ENCODE data around the gene ARHGAP40. TPM values are rescaled to one million over a fixed set of nuclear protein-coding genes. Genes with fewer than 3 reads are reported as not detected.

The ARHGAP40 gene
- total and polyA plus RNA-seq, 2 donors (not counting 1 experiment from before 2014, with no cell fraction given) = not detected

DNA sequence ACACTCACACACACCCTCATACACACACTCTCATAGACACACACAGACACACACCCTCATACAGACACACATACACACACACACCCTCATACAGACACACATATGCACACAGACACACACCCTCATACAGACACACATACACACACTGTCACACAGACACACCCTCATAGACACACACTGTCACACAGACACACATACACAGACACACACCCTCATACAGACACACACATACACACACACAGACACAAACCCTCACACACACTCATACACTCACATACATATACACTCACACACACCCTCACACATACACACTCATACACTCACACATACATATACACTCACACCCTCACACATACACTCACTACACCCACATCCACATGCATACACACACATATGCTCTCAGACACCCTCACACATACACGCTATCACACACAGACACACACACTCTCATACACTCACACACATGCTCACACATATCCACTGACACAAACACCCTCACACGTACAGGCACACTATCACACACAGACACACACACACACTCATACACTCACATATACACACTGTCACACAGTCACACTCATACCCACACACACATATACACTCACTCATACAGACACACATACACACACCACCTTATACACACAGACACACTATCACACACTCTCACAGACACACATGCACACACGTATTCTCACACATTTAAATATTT is 11.5 kb upstream of the ARHGAP40 start:
- Histone ChIP-seq H3K9me3 (ENCODE audit: control insufficient read depth, insufficient read depth, low read depth, low read length) (no peaks in the 10 kb centered on the region), H3K4me2 (ENCODE audit: extremely low read depth, insufficient read depth, low read length) (no peak overlapping the region), H3K4me3 (replicated peaks in 1 of 4; ENCODE audit: control extremely low read depth in 1 of 4, insufficient read depth in 1 of 4, low read depth in 3 of 4, low read length in 4 of 4) (no peak overlapping the region), H3K9ac (ENCODE audit: insufficient read depth, low read length) (no peak overlapping the region), H2AFZ (ENCODE audit: low read length) (no peak overlapping the region), H3K27ac (ENCODE audit: insufficient read depth, low read length) (no peak overlapping the region), H3K27me3 (ENCODE audit: control insufficient read depth, insufficient read depth, low read length) (peaks cover 2% of the 10 kb centered on the region), H3K79me2 (ENCODE audit: control insufficient read depth, insufficient read depth, low read length) (no peaks in the 10 kb centered on the region), H3K36me3 (ENCODE audit: control insufficient read depth, insufficient read depth, low read length) (no peaks in the 10 kb centered on the region), H4K20me1 (ENCODE audit: control insufficient read depth, extremely low read depth, insufficient read depth, low read length) (no peaks in the 10 kb centered on the region), H3K4me1 (ENCODE audit: control insufficient read depth, extremely low read depth, insufficient read depth, low read length) (no peaks in the 10 kb centered on the region)
- DNase-seq (ENCODE audit: low read depth in 2 of 2) = no peak
- TF ChIP-seq, protein P1, sequence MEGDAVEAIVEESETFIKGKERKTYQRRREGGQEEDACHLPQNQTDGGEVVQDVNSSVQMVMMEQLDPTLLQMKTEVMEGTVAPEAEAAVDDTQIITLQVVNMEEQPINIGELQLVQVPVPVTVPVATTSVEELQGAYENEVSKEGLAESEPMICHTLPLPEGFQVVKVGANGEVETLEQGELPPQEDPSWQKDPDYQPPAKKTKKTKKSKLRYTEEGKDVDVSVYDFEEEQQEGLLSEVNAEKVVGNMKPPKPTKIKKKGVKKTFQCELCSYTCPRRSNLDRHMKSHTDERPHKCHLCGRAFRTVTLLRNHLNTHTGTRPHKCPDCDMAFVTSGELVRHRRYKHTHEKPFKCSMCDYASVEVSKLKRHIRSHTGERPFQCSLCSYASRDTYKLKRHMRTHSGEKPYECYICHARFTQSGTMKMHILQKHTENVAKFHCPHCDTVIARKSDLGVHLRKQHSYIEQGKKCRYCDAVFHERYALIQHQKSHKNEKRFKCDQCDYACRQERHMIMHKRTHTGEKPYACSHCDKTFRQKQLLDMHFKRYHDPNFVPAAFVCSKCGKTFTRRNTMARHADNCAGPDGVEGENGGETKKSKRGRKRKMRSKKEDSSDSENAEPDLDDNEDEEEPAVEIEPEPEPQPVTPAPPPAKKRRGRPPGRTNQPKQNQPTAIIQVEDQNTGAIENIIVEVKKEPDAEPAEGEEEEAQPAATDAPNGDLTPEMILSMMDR (conservative IDR thresholded peaks at IDR 0.05 in 1 of 2, IDR thresholded peaks at IDR 0.05 in 1 of 2; ENCODE audit: low read depth in 1 of 2, low read length in 2 of 2) = no peak
- no peak for TF ChIP-seq EZH2 (IDR thresholded peaks at IDR 0.05; ENCODE audit: low read length, missing control alignments)

DNA sequence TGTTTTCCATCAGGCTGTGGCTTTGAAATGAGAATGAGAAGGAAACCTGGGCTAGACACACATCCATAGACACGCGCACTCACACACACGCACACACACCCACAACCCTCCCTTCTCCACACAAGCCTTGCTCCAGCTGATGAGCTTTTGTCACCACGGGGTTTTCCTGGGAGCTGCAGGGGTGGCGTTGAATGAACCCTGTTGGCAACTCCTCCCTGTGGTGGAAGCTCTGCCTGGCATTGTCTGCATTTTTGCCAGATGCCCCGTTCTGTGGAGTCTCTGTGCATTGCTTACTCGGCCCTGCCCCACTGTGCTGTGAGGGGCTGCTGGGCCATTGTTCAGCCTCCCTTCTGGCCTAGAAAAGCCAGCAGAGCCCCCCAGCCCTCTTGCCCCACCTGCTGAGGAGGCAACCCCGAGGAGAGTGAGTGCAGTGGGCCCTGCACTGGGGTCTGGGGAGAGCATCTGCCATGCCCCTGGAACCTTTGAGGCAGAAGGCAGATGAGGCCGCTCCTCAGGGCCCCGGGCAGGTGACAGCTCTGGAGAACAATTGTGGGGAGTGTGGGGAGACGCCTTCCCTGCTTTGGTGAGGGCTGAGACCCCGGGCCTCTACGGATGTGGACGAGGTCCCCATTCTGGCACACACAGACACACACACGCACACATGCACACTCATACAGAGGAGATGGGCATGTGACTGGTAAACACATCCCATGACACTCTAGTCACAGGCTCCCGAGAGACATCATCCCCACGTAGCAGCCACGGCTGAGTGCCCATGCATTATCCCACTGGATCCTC is 10.7 kb upstream of the ARHGAP40 start:
- no peak overlapping the region for H3K27ac ChIP-seq (ENCODE audit: insufficient read depth, low read length)
- H4K20me1 ChIP-seq (ENCODE audit: control insufficient read depth, extremely low read depth, insufficient read depth, low read length) = no peaks in the 10 kb centered on the region
- no peaks in the 10 kb centered on the region for H3K9me3 ChIP-seq (ENCODE audit: control insufficient read depth, insufficient read depth, low read depth, low read length)
- H3K4me2 ChIP-seq (ENCODE audit: extremely low read depth, insufficient read depth, low read length) = no peak overlapping the region
- TF ChIP-seq, protein P1 (conservative IDR thresholded peaks at IDR 0.05 in 1 of 2, IDR thresholded peaks at IDR 0.05 in 1 of 2; ENCODE audit: low read depth in 1 of 2, low read length in 2 of 2) = no peak
- no peak for TF ChIP-seq EZH2 (IDR thresholded peaks at IDR 0.05; ENCODE audit: low read length, missing control alignments)
- no peaks in the 10 kb centered on the region for H3K36me3 ChIP-seq (ENCODE audit: control insufficient read depth, insufficient read depth, low read length)
- no peak for DNase-seq (ENCODE audit: low read depth in 2 of 2)
- H2AFZ ChIP-seq (ENCODE audit: low read length) = no peak overlapping the region
- no peaks in the 10 kb centered on the region for H3K4me1 ChIP-seq (ENCODE audit: control insufficient read depth, extremely low read depth, insufficient read depth, low read length)
- H3K79me2 ChIP-seq (ENCODE audit: control insufficient read depth, insufficient read depth, low read length) = no peaks in the 10 kb centered on the region
- H3K27me3 ChIP-seq (ENCODE audit: control insufficient read depth, insufficient read depth, low read length) = peaks cover 2% of the 10 kb centered on the region
- H3K9ac ChIP-seq (ENCODE audit: insufficient read depth, low read length) = no peak overlapping the region
- no peak overlapping the region for H3K4me3 ChIP-seq (replicated peaks in 1 of 4; ENCODE audit: control extremely low read depth in 1 of 4, insufficient read depth in 1 of 4, low read depth in 3 of 4, low read length in 4 of 4)
